Stomach (tissue), 9 donors: ENCODE data around the gene PALD1. TPM values are rescaled to one million over a fixed set of nuclear protein-coding genes. Genes with fewer than 3 reads are reported as not detected.

Experiments used
- DNase-seq, 2 donors: peaks; one replicate each; pipeline versions ENCODE4 v3.0.0 to v3.0.0-alpha.2; 2013 to 2019
- H3K27ac ChIP-seq, 5 donors: fragments of 200-600 bp in 4 of 5; sonication (generic) in 4 of 5; one replicate each; pipeline ENCODE4 v1.5.1; 2013 to 2019; ENCODE audit warnings: mild to moderate bottlenecking in 1 of 5, moderate library complexity in 1 of 5
- H3K27me3 ChIP-seq, 3 donors: fragments of 200-600 bp; sonication (generic); one replicate each; pipeline ENCODE4 v1.5.1; 2017 to 2019; ENCODE audit warnings: mixed run types in 1 of 3
- H3K36me3 ChIP-seq, 4 donors: fragments of 200-600 bp; sonication (generic); 1 replicate in 3 of 4; 2 replicates in 1 of 4; pipeline ENCODE4 v1.5.1; 2016 to 2019
- H3K4me1 ChIP-seq, 4 donors: fragments of 200-600 bp; sonication (generic); one replicate each; pipeline ENCODE4 v1.5.1; 2016 to 2019
- H3K4me3 ChIP-seq, 4 donors: fragments of 200-600 bp; sonication (generic) in 3 of 4; one replicate each; pipeline ENCODE4 v1.5.1; 2016 to 2019; ENCODE audit warnings: mild to moderate bottlenecking in 1 of 4
- H3K9me3 ChIP-seq, 4 donors: fragments of 200-600 bp; sonication (generic); one replicate each; pipeline ENCODE4 v1.5.1; 2016 to 2019
- EP300 ChIP-seq: sonication (generic); formaldehyde crosslinking; IDR thresholded peaks from one replicate; pipeline ENCODE4 v1.6.1; 2017; ENCODE audit warnings: antibody characterized with exemption
- POLR2A ChIP-seq, 4 donors: fragments of 450-650 bp; IDR thresholded peaks; one replicate each; pipeline ENCODE4 v1.6.1; 2016; ENCODE audit warnings: antibody characterized with exemption in 4 of 4, control low read depth in 2 of 4, mild to moderate bottlenecking in 1 of 4, moderate library complexity in 1 of 4
- POLR2AphosphoS5 ChIP-seq, 3 donors: sonication (generic); formaldehyde crosslinking; IDR thresholded peaks; one replicate each; pipeline ENCODE4 v1.6.1; 2016; ENCODE audit warnings: antibody characterized with exemption in 3 of 3
- WGBS, 5 donors: extraction: QIAGEN DNeasy Blood & Tissue Kit in 3 of 5; methylation state at CpG; one replicate each; pipeline versions ENCODE4 v1.1.5 to v1.1.7; 2013 to 2018; 5-methylcytosine and 5-hydroxymethylcytosine counted together
- intact Hi-C: fragments of 100-400 bp; cut with DNase I; formaldehyde crosslinking; loops from one replicate; pipeline ENCODE4 v1.15.1; 2023; ENCODE audit warnings: low total_unique reads
- polyA plus RNA-seq, 3 donors: library from polyadenylated mRNA; stranded (reverse); fragments of 200-250 nt; gene quantifications; one replicate each; pipeline ENCODE4 v1.2.3, GENCODE V29; 2013
- total RNA-seq, 5 donors: library from RNA; depleted of rRNA; stranded (reverse); fragments of >200 nt; gene quantifications; one replicate each; pipeline versions ENCODE4 v1.1.0 to v1.2.3, GENCODE V29; 2014 to 2016
- TF ChIP-seq, protein P1 (sequence below), 7 experiments: fragments of 450-650 bp in 4 of 7; fragments of 200-600 bp in 3 of 7; sonication (generic) in 3 of 7; IDR thresholded peaks; one replicate each; pipeline ENCODE4 v1.5.1; 2016 to 2019; ENCODE audit warnings: antibody characterized with exemption in 7 of 7, control low read depth in 2 of 7, mild to moderate bottlenecking in 1 of 7
- donor health status: healthy with polysubstance abuse.
- donor health status: Bipolar disorder and iron deficiency.
- donor health status: healthy.

The PALD1 gene
- total and polyA plus RNA-seq, 8 donors: 2.4 to 25.1 (median 4.0) TPM

DNA sequence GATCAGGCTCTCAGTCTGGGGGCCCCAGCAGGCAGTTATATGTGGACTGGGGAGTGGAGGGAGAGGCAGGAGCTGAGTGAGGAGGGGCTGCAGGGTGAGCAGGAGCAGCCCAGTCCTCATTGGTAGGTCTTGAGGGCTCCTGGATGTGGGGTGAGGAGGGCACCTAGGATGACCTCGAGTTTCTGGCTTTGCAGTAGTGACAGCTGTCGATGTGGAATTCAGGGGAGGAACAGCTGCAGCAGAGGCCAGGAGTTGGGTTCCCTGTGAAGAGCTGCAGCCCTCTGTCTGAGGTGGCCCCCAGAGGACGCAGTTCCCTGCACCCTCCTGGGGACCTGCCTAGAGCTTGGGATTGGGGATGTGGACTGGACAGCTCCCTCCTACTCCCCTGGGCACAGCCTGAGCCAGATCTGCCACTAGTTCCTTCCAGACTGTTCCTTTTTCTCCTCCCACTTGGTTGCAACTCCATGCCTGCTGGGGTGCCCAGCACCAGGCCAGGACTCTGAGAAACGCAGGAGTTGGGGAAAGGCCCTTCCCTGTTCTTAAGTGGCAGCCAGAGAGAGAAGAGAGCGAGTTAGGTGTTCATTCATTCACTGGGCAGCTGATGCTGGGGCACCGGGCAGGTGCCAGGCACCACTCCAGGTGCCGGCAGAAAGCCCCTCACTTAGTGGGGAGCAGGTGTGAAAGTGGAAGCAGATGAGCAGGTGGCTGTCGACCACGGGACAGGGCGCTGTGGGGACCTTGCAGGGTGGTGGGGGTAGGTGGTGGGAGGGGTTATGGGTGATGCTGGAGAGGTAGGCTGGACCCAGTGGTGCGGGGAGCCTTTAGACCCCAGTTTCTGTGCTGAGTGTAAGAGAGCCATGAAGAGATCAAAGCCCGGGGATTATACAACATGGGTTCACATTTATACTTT lies 66.1 kb downstream of the PALD1 start:
- peaks cover 0 to 10% (median 0%) of the 10 kb centered on the region in 4 donors for H3K4me1 ChIP-seq
- no peaks in the 10 kb centered on the region for H3K9me3 ChIP-seq
- WGBS, 5 donors: 69 to 80% (median 77%) methylated on average over 12 of the region's 12 CpGs
- no peak for DNase-seq
- intact Hi-C loops: loop anchor here (10.0 kb wide), 1 partner anchor 330 kb away; no protein-coding TSS in a partner anchor
- H3K36me3 ChIP-seq: peaks cover 0 to 41% (median 17%) of the 10 kb centered on the region in 4 donors
- H3K4me3 ChIP-seq: no peak overlapping the region
- TF ChIP-seq, protein P1, sequence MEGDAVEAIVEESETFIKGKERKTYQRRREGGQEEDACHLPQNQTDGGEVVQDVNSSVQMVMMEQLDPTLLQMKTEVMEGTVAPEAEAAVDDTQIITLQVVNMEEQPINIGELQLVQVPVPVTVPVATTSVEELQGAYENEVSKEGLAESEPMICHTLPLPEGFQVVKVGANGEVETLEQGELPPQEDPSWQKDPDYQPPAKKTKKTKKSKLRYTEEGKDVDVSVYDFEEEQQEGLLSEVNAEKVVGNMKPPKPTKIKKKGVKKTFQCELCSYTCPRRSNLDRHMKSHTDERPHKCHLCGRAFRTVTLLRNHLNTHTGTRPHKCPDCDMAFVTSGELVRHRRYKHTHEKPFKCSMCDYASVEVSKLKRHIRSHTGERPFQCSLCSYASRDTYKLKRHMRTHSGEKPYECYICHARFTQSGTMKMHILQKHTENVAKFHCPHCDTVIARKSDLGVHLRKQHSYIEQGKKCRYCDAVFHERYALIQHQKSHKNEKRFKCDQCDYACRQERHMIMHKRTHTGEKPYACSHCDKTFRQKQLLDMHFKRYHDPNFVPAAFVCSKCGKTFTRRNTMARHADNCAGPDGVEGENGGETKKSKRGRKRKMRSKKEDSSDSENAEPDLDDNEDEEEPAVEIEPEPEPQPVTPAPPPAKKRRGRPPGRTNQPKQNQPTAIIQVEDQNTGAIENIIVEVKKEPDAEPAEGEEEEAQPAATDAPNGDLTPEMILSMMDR (IDR thresholded peaks at IDR 0.05): no peak
- no peak for TF ChIP-seq POLR2AphosphoS5 (IDR thresholded peaks at IDR 0.05)
- no peak for TF ChIP-seq EP300
- no peak for TF ChIP-seq POLR2A (IDR thresholded peaks at IDR 0.05)
- no peaks in the 10 kb centered on the region for H3K27me3 ChIP-seq
- H3K27ac ChIP-seq: no peak overlapping the region

DNA sequence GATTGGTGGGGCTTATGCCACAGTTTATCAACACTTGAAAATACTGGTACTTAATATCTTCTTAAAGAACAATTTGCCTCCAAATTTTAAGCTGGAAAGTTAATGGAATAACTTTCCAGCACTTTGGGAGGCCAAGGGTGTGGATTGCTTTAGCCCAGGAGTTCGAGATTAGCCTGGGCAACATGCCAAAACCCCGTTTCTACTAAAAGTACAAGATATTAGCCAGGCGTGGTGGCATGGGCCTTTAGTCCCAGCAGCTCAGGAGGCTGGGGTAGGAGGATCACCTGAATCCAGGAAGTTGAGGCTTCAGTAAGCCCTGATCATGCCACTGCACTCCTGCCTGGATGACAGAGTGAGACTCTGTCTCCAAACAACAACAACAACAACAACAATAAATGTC lies 68.0 kb downstream of the PALD1 start:
- Histone ChIP-seq H3K36me3 (peaks cover 0 to 36% (median 11%) of the 10 kb centered on the region in 4 donors), H3K9me3 (no peaks in the 10 kb centered on the region), H3K27me3 (no peaks in the 10 kb centered on the region), H3K4me3 (no peak overlapping the region), H3K27ac (no peak overlapping the region), H3K4me1 (peaks cover 0 to 10% (median 2%) of the 10 kb centered on the region in 4 donors)
- intact Hi-C loops: loop anchor here (10.0 kb wide), 1 partner anchor 328 kb away; no protein-coding TSS in a partner anchor
- TF ChIP-seq, protein P1 (IDR thresholded peaks at IDR 0.05): no peak
- DNase-seq: peak; percentile 40 to 57
- WGBS, 5 donors: 13 to 26% (median 16%) methylated on average over 3 of the region's 3 CpGs

DNA sequence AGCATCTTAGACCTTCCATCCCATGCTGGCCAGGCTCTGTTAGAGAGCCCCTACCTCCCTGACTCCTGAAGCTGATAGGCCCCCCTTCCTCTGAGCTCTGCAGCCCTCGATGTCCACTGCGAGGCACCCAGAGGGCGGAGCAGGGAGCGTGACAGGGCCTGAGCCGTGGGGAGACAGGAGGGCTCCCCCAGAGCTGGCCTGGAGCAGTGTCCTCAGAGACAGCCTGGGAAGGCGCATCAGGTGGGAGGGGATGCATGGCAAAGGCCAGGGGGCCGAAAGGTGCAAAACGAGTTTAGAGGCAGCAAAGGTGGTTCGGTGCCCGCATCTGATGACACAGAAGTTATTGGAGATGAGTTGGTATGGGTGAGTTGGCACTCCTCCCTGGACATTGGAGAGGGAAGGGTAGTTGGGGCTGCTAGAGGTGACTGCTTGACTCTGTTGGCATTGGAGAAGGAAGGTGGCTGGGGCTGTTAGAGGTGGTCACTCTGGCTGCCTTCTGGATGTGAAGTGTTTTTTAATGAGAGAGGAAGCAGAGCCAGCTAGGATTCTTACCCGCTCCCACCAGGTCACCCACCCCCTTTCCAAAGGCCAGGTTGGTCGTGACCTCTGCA lies 70.9 kb downstream of the PALD1 start:
- DNase-seq: no peak
- H3K36me3 ChIP-seq: peaks cover 0 to 21% (median 9%) of the 10 kb centered on the region in 4 donors
- WGBS, 5 donors: 79 to 83% (median 83%) methylated on average over 11 to 12 of the region's 12 CpGs
- intact Hi-C loops: loop anchor here (10.0 kb wide), 1 partner anchor 325 kb away; no protein-coding TSS in a partner anchor
- TF ChIP-seq EP300: no peak
- TF ChIP-seq POLR2A (IDR thresholded peaks at IDR 0.05): no peak
- TF ChIP-seq, protein P1 (IDR thresholded peaks at IDR 0.05): no peak
- TF ChIP-seq POLR2AphosphoS5 (IDR thresholded peaks at IDR 0.05): no peak
- peaks cover 0 to 21% (median 3%) of the 10 kb centered on the region in 4 donors for H3K4me1 ChIP-seq
- H3K9me3 ChIP-seq: no peaks in the 10 kb centered on the region
- no peak overlapping the region for H3K27ac ChIP-seq
- H3K27me3 ChIP-seq: no peaks in the 10 kb centered on the region
- no peak overlapping the region for H3K4me3 ChIP-seq

DNA sequence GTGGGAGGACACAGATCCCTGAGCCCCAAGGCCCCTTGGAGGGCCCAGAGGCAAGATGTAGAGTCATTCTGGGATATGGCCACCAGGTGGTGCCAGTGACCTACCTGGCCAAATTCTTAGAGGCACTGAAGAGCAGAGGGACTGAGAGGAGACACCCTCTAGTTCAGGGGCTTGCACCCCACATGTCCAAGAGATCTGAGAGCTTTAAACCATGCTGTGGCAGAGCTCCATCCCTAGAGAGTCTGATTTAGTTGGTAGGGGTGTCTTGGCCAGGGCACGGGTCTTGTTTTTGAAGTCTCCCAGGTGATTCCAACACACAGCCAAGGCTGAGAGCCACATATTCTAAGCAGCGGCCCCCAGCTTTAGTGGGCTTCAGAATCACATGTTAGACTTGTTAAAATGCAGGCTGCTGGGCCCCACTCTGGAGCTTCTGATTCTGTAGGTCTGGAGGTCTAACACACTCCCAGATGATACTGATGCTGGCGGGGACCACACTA lies 71.4 kb downstream of the PALD1 start:
- Histone ChIP-seq H3K4me1 (peaks cover 0 to 21% (median 3%) of the 10 kb centered on the region in 4 donors), H3K27me3 (no peaks in the 10 kb centered on the region), H3K9me3 (no peaks in the 10 kb centered on the region), H3K27ac (peak overlapping the region in 1 of 5 donors; percentile 2), H3K36me3 (peaks cover 0 to 21% (median 8%) of the 10 kb centered on the region in 4 donors), H3K4me3 (no peak overlapping the region)
- TF ChIP-seq EP300: no peak
- TF ChIP-seq, protein P1 (IDR thresholded peaks at IDR 0.05): peak in 5 of 7 experiments; percentile 82 to 91 (median 90)
- intact Hi-C loops: loop anchor here (5.0 to 10.0 kb wide), 2 partner anchors 207 to 325 kb away; no protein-coding TSS in a partner anchor
- DNase-seq: peak; percentile 77 to 87
- WGBS, 5 donors: 68 to 87% (median 81%) methylated on average over 3 of the region's 3 CpGs
